Gastroesophageal sphincter (tissue), 4 donors: ENCODE results near the gene ATM. TPM values are rescaled to one million over a fixed set of nuclear protein-coding genes. Genes with fewer than 3 reads are reported as not detected.
"Not testable (repeated sequence)": the region's sequence is repeated elsewhere in the genome, so short reads cannot be mapped to it uniquely, and the experiment has no call there.

Experiments used
- ATAC-seq: fragments of 150-250 bp; one replicate; pipeline ENCODE4 v1.9.1; 2016; ENCODE audit warnings: mild to moderate bottlenecking, moderate library complexity
- H3K27ac ChIP-seq, 4 donors: fragments of 200-600 bp; sonication (generic) in 3 of 4; 1 replicate in 3 of 4; 2 replicates in 1 of 4; pipeline ENCODE4 v1.5.1; 2016 to 2019
- H3K27me3 ChIP-seq: fragments of 200-600 bp; sonication (generic); one replicate; pipeline ENCODE4 v1.5.1; 2019
- H3K36me3 ChIP-seq, 2 donors: fragments of 200-600 bp; sonication (generic); one replicate each; pipeline ENCODE4 v1.5.1; 2019; ENCODE audit warnings: control low read depth in 1 of 2
- H3K4me1 ChIP-seq, 3 donors: fragments of 200-600 bp; sonication (generic); 1 replicate in 2 of 3; 2 replicates in 1 of 3; pipeline ENCODE4 v1.5.1; 2016 to 2019; ENCODE audit warnings: control low read depth in 2 of 3
- H3K4me3 ChIP-seq, 2 donors: fragments of 200-600 bp; sonication (generic); one replicate each; pipeline ENCODE4 v1.5.1; 2019; ENCODE audit warnings: mild to moderate bottlenecking in 1 of 2, moderate library complexity in 1 of 2
- H3K9me3 ChIP-seq, 3 donors: fragments of 200-600 bp; sonication (generic); one replicate each; pipeline ENCODE4 v1.5.1; 2017 to 2019; ENCODE audit warnings: control low read depth in 2 of 3
- EP300 ChIP-seq: sonication (generic); formaldehyde crosslinking; IDR thresholded peaks from one replicate; pipeline ENCODE4 v1.6.1; 2017; ENCODE audit warnings: antibody characterized with exemption, mild to moderate bottlenecking
- POLR2A ChIP-seq, 2 donors: fragments of 450-650 bp; IDR thresholded peaks; one replicate each; pipeline ENCODE4 v1.6.1; 2017; ENCODE audit warnings: antibody characterized with exemption in 2 of 2, mild to moderate bottlenecking in 2 of 2, moderate library complexity in 1 of 2
- POLR2AphosphoS5 ChIP-seq: sonication (generic); formaldehyde crosslinking; IDR thresholded peaks from one replicate; pipeline ENCODE4 v1.6.1; 2017; ENCODE audit warnings: antibody characterized with exemption
- WGBS, 2 donors: methylation state at CpG; one replicate each; pipeline ENCODE4 v1.1.5; 2018; ENCODE audit warnings: low coverage in 1 of 2; 5-methylcytosine and 5-hydroxymethylcytosine counted together
- small RNA-seq, 4 donors: library from RNA; depleted of rRNA; stranded (forward); fragments of <200 nt; gene quantifications; one replicate each; pipeline ENCODE3, GENCODE V24; 2016
- total RNA-seq, 4 donors: library from RNA; depleted of rRNA; stranded (reverse); fragments of >200 nt; gene quantifications; one replicate each; pipeline ENCODE4 v1.1.0, GENCODE V29; 2016
- TF ChIP-seq, protein P1 (sequence below), 4 experiments: fragments of 200-600 bp in 2 of 4; fragments of 450-650 bp in 2 of 4; sonication (generic) in 1 of 4; IDR thresholded peaks; one replicate each; pipeline ENCODE4 v1.5.1; 2017 to 2019; ENCODE audit warnings: antibody characterized with exemption in 4 of 4, mild to moderate bottlenecking in 2 of 4, moderate library complexity in 2 of 4

ATM gene
- total RNA-seq, 4 donors from 2014 or later: 36.3 to 88.6 (median 50.2) TPM

GRCh38 chr11:108402241-108402640, 179.4 kb downstream of the ATM start:
- ATAC-seq: no peak
- H3K27me3 ChIP-seq: no peaks in the 10 kb centered on the region
- 100% methylated on average over 1 of the region's 1 CpG; no CpG with 5 or more reads in 1 of the 2 donors for WGBS, 2 donors
- no peak overlapping the region for H3K27ac ChIP-seq
- H3K4me1 ChIP-seq: no peaks in the 10 kb centered on the region
- H3K9me3 ChIP-seq: no peaks in the 10 kb centered on the region
- H3K4me3 ChIP-seq: no peak overlapping the region
- TF ChIP-seq POLR2AphosphoS5 (no peak), EP300 (no peak), POLR2A (IDR thresholded peaks at IDR 0.05) (no peak)
- TF ChIP-seq, protein P1, sequence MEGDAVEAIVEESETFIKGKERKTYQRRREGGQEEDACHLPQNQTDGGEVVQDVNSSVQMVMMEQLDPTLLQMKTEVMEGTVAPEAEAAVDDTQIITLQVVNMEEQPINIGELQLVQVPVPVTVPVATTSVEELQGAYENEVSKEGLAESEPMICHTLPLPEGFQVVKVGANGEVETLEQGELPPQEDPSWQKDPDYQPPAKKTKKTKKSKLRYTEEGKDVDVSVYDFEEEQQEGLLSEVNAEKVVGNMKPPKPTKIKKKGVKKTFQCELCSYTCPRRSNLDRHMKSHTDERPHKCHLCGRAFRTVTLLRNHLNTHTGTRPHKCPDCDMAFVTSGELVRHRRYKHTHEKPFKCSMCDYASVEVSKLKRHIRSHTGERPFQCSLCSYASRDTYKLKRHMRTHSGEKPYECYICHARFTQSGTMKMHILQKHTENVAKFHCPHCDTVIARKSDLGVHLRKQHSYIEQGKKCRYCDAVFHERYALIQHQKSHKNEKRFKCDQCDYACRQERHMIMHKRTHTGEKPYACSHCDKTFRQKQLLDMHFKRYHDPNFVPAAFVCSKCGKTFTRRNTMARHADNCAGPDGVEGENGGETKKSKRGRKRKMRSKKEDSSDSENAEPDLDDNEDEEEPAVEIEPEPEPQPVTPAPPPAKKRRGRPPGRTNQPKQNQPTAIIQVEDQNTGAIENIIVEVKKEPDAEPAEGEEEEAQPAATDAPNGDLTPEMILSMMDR (IDR thresholded peaks at IDR 0.05): no peak
- no peaks in the 10 kb centered on the region for H3K36me3 ChIP-seq

DNA sequence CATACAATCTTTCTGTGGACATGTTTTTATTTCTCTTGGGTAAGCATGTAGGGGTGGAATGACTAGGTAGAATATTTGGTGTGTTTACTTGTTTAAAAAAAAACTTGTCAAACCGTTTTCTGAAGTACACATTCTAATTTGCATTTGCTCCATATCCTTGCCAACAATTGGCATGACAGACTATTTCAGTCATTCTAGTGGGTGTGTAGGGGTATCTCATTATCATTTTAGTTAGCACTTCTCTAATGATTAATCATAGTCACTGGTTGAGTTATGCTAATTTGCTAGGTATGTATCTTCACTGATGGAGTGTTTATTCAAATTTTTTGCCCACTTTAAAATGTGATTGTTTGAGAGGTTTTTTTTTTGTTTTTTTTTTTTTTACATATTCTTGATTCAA, 180.2 kb downstream of the ATM start:
- no peak for ATAC-seq
- H3K36me3 ChIP-seq: no peaks in the 10 kb centered on the region
- no peaks in the 10 kb centered on the region for H3K27me3 ChIP-seq
- H3K4me3 ChIP-seq: no peak overlapping the region
- H3K27ac ChIP-seq: no peak overlapping the region
- TF ChIP-seq, protein P1 (IDR thresholded peaks at IDR 0.05): no peak
- TF ChIP-seq POLR2A (IDR thresholded peaks at IDR 0.05) (no peak), POLR2AphosphoS5 (no peak), EP300 (no peak)
- no peaks in the 10 kb centered on the region for H3K9me3 ChIP-seq
- 46 to 73% methylated on average over 1 of the region's 1 CpG for WGBS, 2 donors
- no peaks in the 10 kb centered on the region for H3K4me1 ChIP-seq

- Histone ChIP-seq H3K4me3 (no peak overlapping the region), H3K36me3 (no peaks in the 10 kb centered on the region)
- 68 to 92% methylated on average over 1 of the region's 1 CpG for WGBS, 2 donors
Observed at GRCh38 chr11:108405706-108406105, 182.8 kb downstream of the ATM start.

GRCh38 chr11:108414958-108415357, 192.1 kb downstream of the ATM start:
- no peaks in the 10 kb centered on the region for H3K36me3 ChIP-seq
- no peak overlapping the region for H3K4me3 ChIP-seq
- H3K27ac ChIP-seq: no peak overlapping the region
- TF ChIP-seq POLR2A (IDR thresholded peaks at IDR 0.05) (no peak), POLR2AphosphoS5 (no peak), EP300 (no peak)
- TF ChIP-seq, protein P1 (IDR thresholded peaks at IDR 0.05): no peak
- peaks cover 0 to 6% (median 0%) of the 10 kb centered on the region in 3 donors for H3K9me3 ChIP-seq
- no peak for ATAC-seq
- H3K4me1 ChIP-seq: no peaks in the 10 kb centered on the region
- H3K27me3 ChIP-seq: no peaks in the 10 kb centered on the region

More at GRCh38 chr11:108405706-108406105, 182.8 kb downstream of the ATM start:
- no peak for TF ChIP-seq POLR2AphosphoS5
- TF ChIP-seq POLR2A (IDR thresholded peaks at IDR 0.05): no peak
- TF ChIP-seq, protein P1 (IDR thresholded peaks at IDR 0.05): no peak
- TF ChIP-seq EP300: no peak
- no peaks in the 10 kb centered on the region for H3K27me3 ChIP-seq
- H3K9me3 ChIP-seq: no peaks in the 10 kb centered on the region
- H3K4me1 ChIP-seq: no peaks in the 10 kb centered on the region
- no peak for ATAC-seq
- H3K27ac ChIP-seq: no peak overlapping the region

DNA sequence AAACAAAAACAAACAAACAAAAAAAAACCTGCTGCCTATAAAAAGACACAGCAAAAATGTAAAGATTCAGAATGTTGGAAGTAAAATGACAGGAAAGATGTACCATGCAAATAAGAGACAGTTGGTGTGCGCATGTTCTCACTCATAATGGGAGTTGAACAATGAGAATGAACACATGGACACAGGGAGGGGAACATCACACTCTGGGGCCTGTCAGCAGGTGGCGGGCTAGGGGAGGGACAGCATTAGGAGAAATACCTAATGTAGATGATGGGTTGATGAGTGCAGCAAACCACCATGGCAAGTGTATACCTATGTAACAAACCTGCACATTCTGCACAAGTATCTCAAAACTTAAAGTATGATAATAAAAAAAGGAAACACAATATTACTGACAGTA, 194.7 kb downstream of the ATM start:
- 83 to 85% methylated on average over 2 of the region's 2 CpGs for WGBS, 2 donors
- TF ChIP-seq, protein P1 (IDR thresholded peaks at IDR 0.05): peak in 1 of 4 experiments; percentile 49
- not testable (repeated sequence) for ATAC-seq

More for the DNA sequence above, 194.7 kb downstream of the ATM start:
- not testable (repeated sequence) for H3K9me3 ChIP-seq, H3K4me3 ChIP-seq, H3K4me1 ChIP-seq, H3K27ac ChIP-seq, H3K36me3 ChIP-seq, H3K27me3 ChIP-seq

Small RNA genes lying within 50 kb of the gene (small RNA-seq; reads per million reads assigned to genes)
- 0 reads per million in 4 donors for gene RF00019

Other genes with a start within 250 kb of the ATM start
- 10 to 100 TPM; 33.0 to 38.8 (median 33.8) TPM for gene CUL5, start 214.2 kb upstream of the ATM start, total RNA-seq
- 100 to 1,000 TPM; 171 to 345 (median 231) TPM for gene ACAT1, start 101.5 kb upstream of the ATM start, total RNA-seq
- 10 to 100 TPM in 3 of 4 donors, 1 to 10 TPM in 1; 9.5 to 14.9 (median 12.4) TPM for gene NPAT, start 429 bp upstream of the ATM start, total RNA-seq
- under 1 TPM in 1 of 4 donors, not detected in 3; 0.67 TPM for gene C11orf65, start 244.5 kb downstream of the ATM start, total RNA-seq